Fibroblast of pulmonary artery (primary cell): ENCODE measurements around the gene TMOD3.

ENCODE experiments used
- DNase-seq: peaks from one replicate; pipeline ENCODE4 v3.0.0-alpha.2; 2010; ENCODE audit warnings: low read depth
- H3K4me3 ChIP-seq: replicated peaks from 2 replicates; pipeline ENCODE4 v1.5.1; 2011; ENCODE audit warnings: low read depth, mild to moderate bottlenecking, control low read depth, low read length, moderate library complexity
- TF ChIP-seq, protein P1 (sequence below): IDR thresholded peaks from 2 replicates; pipeline ENCODE4 v1.5.1; 2011; ENCODE audit warnings: mild to moderate bottlenecking, control low read depth, low read length, inconsistent platforms; ENCODE audit errors: missing control alignments

Gene TMOD3

GRCh38 chr15:51846463-51847230, 17.2 kb downstream of the TMOD3 start:
- TF ChIP-seq, protein P1, sequence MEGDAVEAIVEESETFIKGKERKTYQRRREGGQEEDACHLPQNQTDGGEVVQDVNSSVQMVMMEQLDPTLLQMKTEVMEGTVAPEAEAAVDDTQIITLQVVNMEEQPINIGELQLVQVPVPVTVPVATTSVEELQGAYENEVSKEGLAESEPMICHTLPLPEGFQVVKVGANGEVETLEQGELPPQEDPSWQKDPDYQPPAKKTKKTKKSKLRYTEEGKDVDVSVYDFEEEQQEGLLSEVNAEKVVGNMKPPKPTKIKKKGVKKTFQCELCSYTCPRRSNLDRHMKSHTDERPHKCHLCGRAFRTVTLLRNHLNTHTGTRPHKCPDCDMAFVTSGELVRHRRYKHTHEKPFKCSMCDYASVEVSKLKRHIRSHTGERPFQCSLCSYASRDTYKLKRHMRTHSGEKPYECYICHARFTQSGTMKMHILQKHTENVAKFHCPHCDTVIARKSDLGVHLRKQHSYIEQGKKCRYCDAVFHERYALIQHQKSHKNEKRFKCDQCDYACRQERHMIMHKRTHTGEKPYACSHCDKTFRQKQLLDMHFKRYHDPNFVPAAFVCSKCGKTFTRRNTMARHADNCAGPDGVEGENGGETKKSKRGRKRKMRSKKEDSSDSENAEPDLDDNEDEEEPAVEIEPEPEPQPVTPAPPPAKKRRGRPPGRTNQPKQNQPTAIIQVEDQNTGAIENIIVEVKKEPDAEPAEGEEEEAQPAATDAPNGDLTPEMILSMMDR, result no peak
- peak; percentile 93 for DNase-seq
- H3K4me3 ChIP-seq, result no peak overlapping the region

- H3K4me3 ChIP-seq, result no peak overlapping the region
- peak; percentile 50 for DNase-seq
- TF ChIP-seq, protein P1, result no peak
Measured at GRCh38 chr15:51848811-51849210, 19.4 kb downstream of the TMOD3 start.

DNA sequence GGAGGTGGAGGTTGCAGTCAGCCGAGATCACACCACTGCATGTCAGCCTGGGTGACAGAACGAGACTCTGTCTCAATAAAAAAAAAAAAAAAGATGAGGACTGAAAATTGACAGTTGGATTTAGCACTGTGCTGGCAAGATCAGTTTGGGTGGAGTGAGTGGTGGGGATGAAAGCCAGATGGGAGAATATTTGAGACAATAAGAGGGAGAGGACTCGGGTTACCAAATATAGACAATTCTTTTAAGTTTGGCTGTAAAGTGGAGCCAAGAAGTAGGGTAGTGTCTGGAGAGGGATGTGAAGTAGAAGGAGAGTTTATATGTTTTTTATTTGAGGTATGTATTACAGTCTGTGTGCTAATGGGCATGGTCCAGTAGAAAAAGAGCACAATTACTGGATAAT, 20.4 kb downstream of the TMOD3 start:
- TF ChIP-seq, protein P1, result no peak
- no peak for DNase-seq
- H3K4me3 ChIP-seq, result no peak overlapping the region

DNA sequence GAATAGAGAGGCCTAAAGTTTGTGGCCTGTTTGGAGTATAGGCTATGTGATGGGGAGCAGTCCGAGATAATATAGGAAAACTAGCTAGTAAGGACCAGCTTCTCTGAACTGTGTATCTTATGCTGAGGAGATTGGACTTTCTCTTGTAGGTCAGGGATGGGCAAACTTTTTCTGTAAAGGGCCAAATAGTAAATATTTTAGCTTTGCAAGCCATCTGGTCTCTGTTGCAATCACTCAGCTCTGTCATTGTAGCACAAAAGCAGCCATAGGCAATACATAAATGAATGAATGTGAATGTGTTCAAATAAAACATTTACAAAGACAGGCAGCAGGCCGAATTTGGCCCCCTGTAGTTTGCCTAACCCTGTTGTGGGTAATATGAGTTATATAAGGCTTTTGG, 24.5 kb downstream of the TMOD3 start:
- TF ChIP-seq, protein P1, result no peak
- H3K4me3 ChIP-seq, result no peak overlapping the region

DNA sequence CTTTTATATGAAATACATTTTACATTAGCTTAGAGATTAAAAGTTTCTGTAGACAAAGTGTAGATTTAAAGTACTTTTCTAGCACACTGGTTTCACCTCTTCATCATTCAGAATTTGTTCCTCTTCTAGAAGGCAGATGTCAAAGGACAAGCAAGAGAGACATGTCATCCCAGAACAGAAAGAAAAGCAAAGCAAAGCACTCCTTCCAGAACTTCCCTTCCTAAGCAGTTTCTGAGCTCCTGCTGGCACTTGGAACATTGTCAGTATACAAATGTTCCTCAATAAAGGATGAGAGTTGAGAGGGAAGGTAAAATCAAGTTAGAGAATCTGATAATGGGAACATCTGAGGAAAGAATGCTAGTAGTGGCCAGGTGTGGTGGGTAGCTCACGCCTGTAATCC, 26.2 kb downstream of the TMOD3 start:
- no peak for DNase-seq
- H3K4me3 ChIP-seq, result no peak overlapping the region
- TF ChIP-seq, protein P1, result no peak

More for the DNA sequence above, 24.5 kb downstream of the TMOD3 start:
- no peak for DNase-seq

- DNase-seq, result no peak
- TF ChIP-seq, protein P1, result no peak
- H3K4me3 ChIP-seq, result no peak overlapping the region
Measured at GRCh38 chr15:51856714-51857380, 27.4 kb downstream of the TMOD3 start.
